ENCODE results near the gene DLG5.

DNA sequence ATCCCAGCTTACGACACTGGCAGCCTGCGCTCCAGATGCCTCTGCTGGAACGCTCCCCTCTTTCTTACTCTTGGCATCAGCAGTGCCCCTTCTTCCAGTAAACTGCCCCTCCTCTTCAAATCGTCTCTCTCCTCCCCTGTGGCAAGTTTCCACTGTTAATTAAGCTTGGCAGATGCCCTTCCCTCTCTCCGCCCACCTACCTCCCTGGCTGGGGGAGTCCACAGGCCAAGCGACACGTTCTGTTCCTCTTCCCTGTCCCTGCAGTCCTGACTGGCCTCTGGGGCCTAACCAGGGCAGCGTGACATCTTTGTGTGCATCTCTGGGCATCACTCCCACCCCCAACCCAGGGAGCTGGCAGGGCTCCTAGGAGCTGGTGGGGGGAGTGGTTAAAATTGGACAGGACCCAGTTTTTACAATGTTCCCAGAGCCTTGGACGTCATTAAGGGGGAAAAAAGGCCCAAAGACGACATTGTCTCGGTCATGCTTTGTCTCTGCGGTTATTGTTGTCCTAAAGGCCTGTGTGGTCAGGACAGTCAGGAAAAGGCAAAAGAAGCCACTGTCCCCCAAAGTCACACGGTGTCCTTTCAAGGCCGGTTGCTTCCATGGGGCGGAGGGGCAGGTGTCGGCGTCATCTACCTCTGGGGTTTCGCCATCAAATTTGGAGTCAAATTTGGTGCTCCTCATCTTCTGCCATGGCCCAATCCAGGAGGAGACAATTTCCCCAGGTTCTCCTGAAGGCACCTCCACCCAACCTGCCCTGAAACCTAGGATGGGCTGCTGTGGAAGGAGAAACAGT is 54.2 kb downstream of the DLG5 start:
- TF ChIP-seq, protein P1, sequence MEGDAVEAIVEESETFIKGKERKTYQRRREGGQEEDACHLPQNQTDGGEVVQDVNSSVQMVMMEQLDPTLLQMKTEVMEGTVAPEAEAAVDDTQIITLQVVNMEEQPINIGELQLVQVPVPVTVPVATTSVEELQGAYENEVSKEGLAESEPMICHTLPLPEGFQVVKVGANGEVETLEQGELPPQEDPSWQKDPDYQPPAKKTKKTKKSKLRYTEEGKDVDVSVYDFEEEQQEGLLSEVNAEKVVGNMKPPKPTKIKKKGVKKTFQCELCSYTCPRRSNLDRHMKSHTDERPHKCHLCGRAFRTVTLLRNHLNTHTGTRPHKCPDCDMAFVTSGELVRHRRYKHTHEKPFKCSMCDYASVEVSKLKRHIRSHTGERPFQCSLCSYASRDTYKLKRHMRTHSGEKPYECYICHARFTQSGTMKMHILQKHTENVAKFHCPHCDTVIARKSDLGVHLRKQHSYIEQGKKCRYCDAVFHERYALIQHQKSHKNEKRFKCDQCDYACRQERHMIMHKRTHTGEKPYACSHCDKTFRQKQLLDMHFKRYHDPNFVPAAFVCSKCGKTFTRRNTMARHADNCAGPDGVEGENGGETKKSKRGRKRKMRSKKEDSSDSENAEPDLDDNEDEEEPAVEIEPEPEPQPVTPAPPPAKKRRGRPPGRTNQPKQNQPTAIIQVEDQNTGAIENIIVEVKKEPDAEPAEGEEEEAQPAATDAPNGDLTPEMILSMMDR (IDR thresholded peaks at IDR 0.05; ENCODE audit: poor library complexity): no peak
- TF ChIP-seq EZH2 (IDR thresholded peaks at IDR 0.05; ENCODE audit: borderline replicate concordance) (no peak), EZH2phosphoT487 (IDR thresholded peaks at IDR 0.05; ENCODE audit: low read depth, severe bottlenecking, unreplicated experiment) (no peak)
